ENCODE data around the gene SKP2. TPM values are rescaled to one million over a fixed set of nuclear protein-coding genes. Genes with fewer than 3 reads are reported as not detected.
"Not testable (repeated sequence)": the region's sequence is repeated elsewhere in the genome, so short reads cannot be mapped to it uniquely, and the experiment has no call there.

The SKP2 gene
- total and polyA plus RNA-seq, 10 donors = 4.2 to 23.6 (median 15.2) TPM

DNA sequence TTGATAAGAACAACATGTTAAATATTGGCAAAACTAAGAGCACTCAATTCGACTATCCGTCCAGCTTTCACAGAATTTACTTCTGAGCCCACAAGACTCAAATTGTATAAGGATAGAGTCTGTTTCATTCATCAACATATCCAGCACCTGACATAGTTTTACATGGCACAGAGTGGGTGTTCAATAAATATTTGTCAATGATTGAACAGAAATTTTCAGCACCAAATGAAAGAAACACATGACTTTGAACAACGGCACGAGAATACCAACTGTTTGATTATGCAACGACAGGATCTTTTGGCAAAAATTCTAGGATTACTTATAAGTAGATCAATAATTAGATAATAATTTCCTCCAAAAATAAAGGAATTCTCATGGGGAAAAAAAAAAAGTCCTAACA lies 41.8 kb downstream of the SKP2 start:
- WGBS, 5 donors = 96 to 98% (median 97%) methylated on average over 5 of the region's 5 CpGs
- no peaks in the 10 kb centered on the region for H3K27me3 ChIP-seq (replicated peaks in 1 of 7)
- H3K9me3 ChIP-seq = peaks cover 0 to 21% (median 12%) of the 10 kb centered on the region in 8 donors
- no peak for DNase-seq
- no peaks in the 10 kb centered on the region for H3K4me1 ChIP-seq
- H3K36me3 ChIP-seq = peaks cover 0 to 91% (median 24%) of the 10 kb centered on the region in 6 donors
- TF ChIP-seq POLR2AphosphoS5 (IDR thresholded peaks at IDR 0.05) (no peak), POLR2A (IDR thresholded peaks at IDR 0.05) (no peak)
- TF ChIP-seq, protein P1, sequence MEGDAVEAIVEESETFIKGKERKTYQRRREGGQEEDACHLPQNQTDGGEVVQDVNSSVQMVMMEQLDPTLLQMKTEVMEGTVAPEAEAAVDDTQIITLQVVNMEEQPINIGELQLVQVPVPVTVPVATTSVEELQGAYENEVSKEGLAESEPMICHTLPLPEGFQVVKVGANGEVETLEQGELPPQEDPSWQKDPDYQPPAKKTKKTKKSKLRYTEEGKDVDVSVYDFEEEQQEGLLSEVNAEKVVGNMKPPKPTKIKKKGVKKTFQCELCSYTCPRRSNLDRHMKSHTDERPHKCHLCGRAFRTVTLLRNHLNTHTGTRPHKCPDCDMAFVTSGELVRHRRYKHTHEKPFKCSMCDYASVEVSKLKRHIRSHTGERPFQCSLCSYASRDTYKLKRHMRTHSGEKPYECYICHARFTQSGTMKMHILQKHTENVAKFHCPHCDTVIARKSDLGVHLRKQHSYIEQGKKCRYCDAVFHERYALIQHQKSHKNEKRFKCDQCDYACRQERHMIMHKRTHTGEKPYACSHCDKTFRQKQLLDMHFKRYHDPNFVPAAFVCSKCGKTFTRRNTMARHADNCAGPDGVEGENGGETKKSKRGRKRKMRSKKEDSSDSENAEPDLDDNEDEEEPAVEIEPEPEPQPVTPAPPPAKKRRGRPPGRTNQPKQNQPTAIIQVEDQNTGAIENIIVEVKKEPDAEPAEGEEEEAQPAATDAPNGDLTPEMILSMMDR (IDR thresholded peaks at IDR 0.05 in 8 of 11, conservative IDR thresholded peaks at IDR 0.05 in 3 of 11) = no peak
- no peak overlapping the region for H3K27ac ChIP-seq
- H3K4me3 ChIP-seq = no peak overlapping the region
- intact Hi-C loops (cut with DNase I; ENCODE audit: low total_unique reads) = no loop called here

DNA sequence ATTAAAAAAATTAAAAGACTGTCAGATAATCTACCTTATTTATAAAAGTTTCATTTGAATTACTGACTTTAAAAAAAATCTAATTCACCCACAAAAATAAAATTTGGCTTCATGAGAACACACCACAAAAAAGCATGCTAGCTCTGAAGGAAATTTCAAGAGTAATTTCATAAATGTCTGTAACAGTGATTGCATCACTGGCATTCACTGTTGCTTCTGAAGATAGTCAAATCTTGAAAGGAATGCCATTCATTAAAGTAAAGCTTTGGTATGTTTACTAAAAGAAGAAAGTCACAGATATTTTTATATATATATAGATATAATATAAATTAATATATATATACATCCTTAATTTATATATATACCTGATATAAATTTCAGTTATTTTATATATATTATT lies 46.4 kb downstream of the SKP2 start:
- no peak for DNase-seq
- no peaks in the 10 kb centered on the region for H3K9me3 ChIP-seq
- TF ChIP-seq, protein P1 (IDR thresholded peaks at IDR 0.05 in 8 of 11, conservative IDR thresholded peaks at IDR 0.05 in 3 of 11) = no peak
- no peak for TF ChIP-seq POLR2A (IDR thresholded peaks at IDR 0.05)
- no peak for TF ChIP-seq POLR2AphosphoS5 (IDR thresholded peaks at IDR 0.05)
- intact Hi-C loops (cut with DNase I; ENCODE audit: low total_unique reads) = no loop called here
- H3K27ac ChIP-seq = no peak overlapping the region
- H3K4me1 ChIP-seq = no peaks in the 10 kb centered on the region
- no peaks in the 10 kb centered on the region for H3K27me3 ChIP-seq (replicated peaks in 1 of 7)
- H3K36me3 ChIP-seq = peaks cover 0 to 88% (median 32%) of the 10 kb centered on the region in 6 donors
- H3K4me3 ChIP-seq = no peak overlapping the region

DNA sequence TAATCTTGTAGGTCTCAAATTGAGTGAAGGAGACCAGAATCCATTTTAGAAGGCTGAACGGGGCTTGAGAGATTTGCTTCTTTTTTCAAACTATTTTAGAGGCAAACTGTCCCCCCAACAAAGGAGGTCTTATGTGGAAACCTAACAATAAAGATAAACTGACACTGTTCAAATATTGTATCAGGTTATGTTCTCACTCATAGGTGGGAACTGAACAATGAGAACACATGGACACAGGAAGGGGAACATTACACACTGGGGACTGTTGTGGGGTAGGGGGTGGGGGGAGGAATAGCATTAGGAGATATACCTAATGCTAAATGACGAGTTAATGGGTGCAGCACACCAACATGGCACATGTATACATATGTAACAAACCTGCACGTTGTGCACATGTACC lies 46.9 kb downstream of the SKP2 start:
- H3K4me1 ChIP-seq; DNase-seq; H3K9me3 ChIP-seq; H3K27me3 ChIP-seq (replicated peaks in 1 of 7); intact Hi-C loops (cut with DNase I; ENCODE audit: low total_unique reads); H3K27ac ChIP-seq; H3K4me3 ChIP-seq: not testable (repeated sequence)
- peaks cover 0 to 88% (median 32%) of the 10 kb centered on the region in 6 donors for H3K36me3 ChIP-seq
- WGBS, 5 donors = 84 to 99% (median 88%) methylated on average over 2 to 3 of the region's 3 CpGs

DNA sequence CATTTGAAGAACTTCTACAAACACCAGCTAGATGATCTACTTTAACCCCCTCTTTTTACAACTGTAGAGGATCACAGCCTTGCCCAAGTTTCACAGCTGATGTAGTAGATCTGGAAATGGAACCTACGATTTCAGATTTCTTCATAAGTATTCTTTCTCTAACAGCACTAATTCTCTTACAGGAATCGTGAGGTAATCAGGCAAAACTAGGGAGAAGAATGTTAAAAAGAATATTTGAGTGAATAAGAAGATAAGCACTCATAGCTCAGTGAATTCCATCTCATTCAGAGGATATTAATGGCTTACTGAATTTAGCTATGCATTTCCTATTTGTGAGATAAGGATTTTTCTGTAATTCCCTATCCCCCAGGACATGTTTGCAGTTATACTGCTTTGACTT lies 47.7 kb downstream of the SKP2 start:
- TF ChIP-seq, protein P1 (IDR thresholded peaks at IDR 0.05 in 8 of 11, conservative IDR thresholded peaks at IDR 0.05 in 3 of 11) = no peak
- TF ChIP-seq POLR2AphosphoS5 (IDR thresholded peaks at IDR 0.05) = no peak
- no peak for TF ChIP-seq POLR2A (IDR thresholded peaks at IDR 0.05)
- no peaks in the 10 kb centered on the region for H3K9me3 ChIP-seq
- H3K4me3 ChIP-seq = no peak overlapping the region
- DNase-seq = no peak
- H3K27ac ChIP-seq = no peak overlapping the region
- WGBS, 5 donors = 69 to 91% (median 87%) methylated on average over 2 of the region's 2 CpGs
- intact Hi-C loops (cut with DNase I; ENCODE audit: low total_unique reads) = no loop called here
- no peaks in the 10 kb centered on the region for H3K4me1 ChIP-seq
- peaks cover 0 to 88% (median 32%) of the 10 kb centered on the region in 6 donors for H3K36me3 ChIP-seq
- H3K27me3 ChIP-seq (replicated peaks in 1 of 7) = no peaks in the 10 kb centered on the region

DNA sequence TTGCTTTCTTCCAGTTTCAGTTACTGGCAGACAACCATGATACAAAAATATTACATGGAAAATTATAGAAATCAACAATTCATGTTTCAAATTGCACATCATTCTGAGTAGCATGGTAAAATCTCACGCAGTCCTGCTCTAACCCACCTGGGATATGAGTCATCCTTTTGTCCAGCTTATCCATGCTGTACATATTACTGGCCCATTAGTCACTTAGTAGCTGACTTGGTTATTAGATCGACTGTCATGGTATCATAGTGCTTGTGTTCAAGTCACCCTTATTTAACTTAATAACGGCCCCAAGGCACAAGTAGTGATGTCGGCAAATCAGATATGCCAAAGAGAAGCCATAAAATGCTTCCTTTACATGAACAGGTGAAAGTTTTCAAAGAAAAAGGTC lies 48.6 kb downstream of the SKP2 start:
- no peaks in the 10 kb centered on the region for H3K9me3 ChIP-seq
- no peak for DNase-seq
- no peak overlapping the region for H3K4me3 ChIP-seq
- whole genome bisulfite sequencing, 5 donors = 94 to 98% (median 95%) methylated on average over 4 of the region's 4 CpGs
- no peaks in the 10 kb centered on the region for H3K27me3 ChIP-seq (replicated peaks in 1 of 7)
- H3K36me3 ChIP-seq = peaks cover 0 to 88% (median 31%) of the 10 kb centered on the region in 6 donors
- H3K27ac ChIP-seq = no peak overlapping the region
- no peaks in the 10 kb centered on the region for H3K4me1 ChIP-seq
- TF ChIP-seq, protein P1 (IDR thresholded peaks at IDR 0.05 in 8 of 11, conservative IDR thresholded peaks at IDR 0.05 in 3 of 11) = no peak
- TF ChIP-seq POLR2AphosphoS5 (IDR thresholded peaks at IDR 0.05) = no peak
- no peak for TF ChIP-seq POLR2A (IDR thresholded peaks at IDR 0.05)
- intact Hi-C loops (cut with DNase I; ENCODE audit: low total_unique reads) = no loop called here

Data from spleen (tissue), 11 donors.